A549 (cell line): Measurements from ENCODE around the gene RHOT1. TPM values are rescaled to one million over a fixed set of nuclear protein-coding genes. Genes with fewer than 3 reads are reported as not detected.
"Not testable (repeated sequence)": the region's sequence is repeated elsewhere in the genome, so short reads cannot be mapped to it uniquely, and the experiment has no call there.

Experiments
- ATAC-seq, 2 experiments: fragments of 200-7000 bp in 1 of 2; fragments of >200 bp in 1 of 2; cut with Nextera tagmentation in 1 of 2; cut with Tn5 transposase in 1 of 2; 3 replicates each; pipeline versions ENCODE4 v1.8.0 to v1.9.1; 2018 to 2020; ENCODE audit warnings: mild to moderate bottlenecking in 1 of 2, moderate library complexity in 1 of 2
- CTCF ChIA-PET: fragments of 300-600 bp; sonication (Branson Sonifier 250); formaldehyde crosslinking; extraction: SDS; loops from one replicate; lab custom pipeline; 2021; ENCODE audit warnings: antibody characterized with exemption, inconsistent platforms; lab: Yijun Ruan, JAX
- POLR2A ChIA-PET: fragments of 350-600 bp; formaldehyde crosslinking; extraction: SDS; loops from one replicate; lab custom pipeline; 2021; ENCODE audit warnings: antibody characterized with exemption, inconsistent platforms; lab: Yijun Ruan, JAX
- DNase-seq, 2 experiments: peaks; one replicate each; pipeline versions ENCODE4 v3.0.0 to v3.0.0-alpha.2; 2011 to 2016; ENCODE audit warnings: low read depth in 1 of 2, low spot score in 1 of 2
- FAIRE-seq: peaks from 2 replicates; lab custom pipeline; 2011; peaks lifted over from hg19 to GRCh38; lab: Jason Lieb, UNC
- H3K27ac ChIP-seq, 2 experiments: fragments of >200 bp; sonication (Bioruptor Twin); formaldehyde crosslinking; 3 replicates each; pipeline ENCODE4 v1.5.1; 2016 to 2017
- H3K4me1 ChIP-seq: fragments of >200 bp; sonication (Bioruptor Twin); formaldehyde crosslinking; 3 replicates; pipeline ENCODE4 v1.6.1; 2016
- H3K4me2 ChIP-seq: fragments of >200 bp; sonication (Bioruptor Twin); formaldehyde crosslinking; 3 replicates; pipeline ENCODE4 v1.6.1; 2016
- H3K4me3 ChIP-seq: fragments of >200 bp; sonication (Bioruptor Twin); formaldehyde crosslinking; 3 replicates; pipeline ENCODE4 v1.5.1; 2016
- H3K9me3 ChIP-seq: fragments of >200 bp; sonication (Bioruptor Twin); formaldehyde crosslinking; 3 replicates; pipeline ENCODE4 v1.6.1; 2016
- CBX8 ChIP-seq: fragments of 200-600 bp; sonication (generic); IDR thresholded peaks from 2 replicates; pipeline ENCODE4 v1.6.1; 2016
- CEBPB ChIP-seq, 2 experiments: fragments of >200 bp in 1 of 2; sonication (Bioruptor Twin) in 1 of 2; formaldehyde crosslinking in 1 of 2; IDR thresholded peaks; 2 replicates each; pipeline ENCODE4 v1.6.1; 2012 to 2016
- E2F6 ChIP-seq: IDR thresholded peaks from 2 replicates; pipeline ENCODE4 v1.6.1; 2012; ENCODE audit warnings: low read depth, borderline replicate concordance
- FOSB ChIP-seq: fragments of 250-450 bp; sonication (Bioruptor Pico); IDR thresholded peaks from 2 replicates; pipeline ENCODE4 v1.5.0; 2020; ENCODE audit warnings: mild to moderate bottlenecking, moderate library complexity
- FOSL2 ChIP-seq, 2 experiments: fragments of 450-650 bp in 1 of 2; fragments of >200 bp in 1 of 2; sonication (Bioruptor Twin) in 1 of 2; formaldehyde crosslinking; IDR thresholded peaks; 2 replicates each; pipeline versions ENCODE4 v1.5.0 to v1.6.1; 2016 to 2020; ENCODE audit warnings: mild to moderate bottlenecking in 1 of 2, moderate library complexity in 1 of 2
- GATA3 ChIP-seq: IDR thresholded peaks from 2 replicates; pipeline ENCODE4 v1.6.1; 2012; ENCODE audit warnings: borderline replicate concordance
- HDAC2 ChIP-seq: fragments of 200-600 bp; sonication (generic); IDR thresholded peaks from 2 replicates; pipeline ENCODE4 v1.6.1; 2016
- HEYL ChIP-seq: fragments of 250-450 bp; sonication (Bioruptor Pico); IDR thresholded peaks from 2 replicates; pipeline ENCODE4 v1.8.0; 2021; ENCODE audit warnings: mild to moderate bottlenecking, moderate library complexity
- HMGXB4 ChIP-seq: fragments of 250-450 bp; sonication (Bioruptor Pico); IDR thresholded peaks from 2 replicates; pipeline ENCODE4 v1.5.0; 2021; ENCODE audit warnings: mild to moderate bottlenecking, moderate library complexity, borderline replicate concordance
- JUN ChIP-seq, 2 experiments: fragments of >200 bp; sonication (Bioruptor Twin); formaldehyde crosslinking; IDR thresholded peaks; 2 replicates in 1 of 2; 3 replicates in 1 of 2; pipeline ENCODE4 v1.6.1; 2016 to 2017
- MYC ChIP-seq: IDR thresholded peaks from 2 replicates; pipeline ENCODE4 v1.6.1; 2012; ENCODE audit warnings: mild to moderate bottlenecking, inconsistent platforms, low read length, improper control_type of control experiment, borderline replicate concordance
- PHF8 ChIP-seq: fragments of 200-600 bp; sonication (generic); IDR thresholded peaks from 2 replicates; pipeline ENCODE4 v1.6.1; 2016; ENCODE audit warnings: low read depth, mild to moderate bottlenecking, antibody characterized with exemption, moderate library complexity, borderline replicate concordance
- TP53 ChIP-seq: fragments of 250-450 bp; sonication (Bioruptor Pico); IDR thresholded peaks from 2 replicates; pipeline ENCODE4 v1.5.0; 2021; ENCODE audit warnings: mild to moderate bottlenecking, moderate library complexity
- USF2 ChIP-seq: fragments of 450-650 bp; IDR thresholded peaks from 2 replicates; pipeline ENCODE4 v1.6.1; 2014; ENCODE audit warnings: antibody characterized with exemption
- WGBS: methylation state at CpG from one replicate; pipeline ENCODE4 v1.1.6; 2017; ENCODE audit errors: missing lambda C conversion rate; 5-methylcytosine and 5-hydroxymethylcytosine counted together
- polyA plus RNA-seq, 4 experiments: library from polyadenylated mRNA; depleted of rRNA in 3 of 4; stranded (reverse); fragments of >200 nt; fragmentation: RNase III in 1 of 4; extraction: RNeasy Plus Mini Kit Qiagen cat#74134 plus additional on column Dnase treatment in 1 of 4; gene quantifications; 2 replicates in 3 of 4; 3 replicates in 1 of 4; pipeline ENCODE4 v1.2.3, GENCODE V29; 2011 to 2017
- TF ChIP-seq, protein P1 (sequence below): fragments of >200 bp; sonication (Bioruptor Twin); formaldehyde crosslinking; IDR thresholded peaks from 3 replicates; pipeline ENCODE4 v1.5.1; 2016
- TF ChIP-seq, protein P2 (sequence below): fragments of 150-350 bp; IDR thresholded peaks from 2 replicates; pipeline ENCODE4 v1.6.1; 2014; ENCODE audit warnings: low read depth, mild to moderate bottlenecking, low read length

Gene RHOT1
- polyA plus RNA-seq, 2 of the 4 experiments (the other 2 are of a cell fraction), result 26.6 to 109 TPM

DNA sequence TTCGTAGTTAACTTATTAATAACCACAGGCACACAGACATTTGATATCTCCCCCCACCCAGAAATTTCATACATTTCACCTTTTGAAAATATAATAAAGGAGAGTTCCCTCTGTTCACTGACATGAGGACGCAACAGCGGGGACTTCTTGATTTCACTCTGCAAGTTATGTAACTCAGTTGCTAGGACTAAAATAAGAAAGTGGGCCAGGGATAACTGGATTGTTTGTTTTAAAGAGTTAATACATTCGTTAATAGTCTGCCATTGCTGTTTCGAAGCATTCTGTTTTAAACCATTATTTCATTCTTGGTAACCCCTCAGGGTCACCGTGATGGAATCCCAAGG is 1.2 kb downstream of the RHOT1 start:
- ChIA-PET POLR2A (no interaction called here), CTCF (interaction anchor here (1.3 to 1.7 kb wide), 2 partner anchors 15 to 18 kb away, joined by 3 to 8 read pairs; no protein-coding TSS in a partner anchor)
- Histone ChIP-seq H3K4me1 (peaks cover 16% of the 10 kb centered on the region), H3K9me3 (no peaks in the 10 kb centered on the region), H3K27ac (peak overlapping the region; percentile 81 to 96; a peak in 5 of 6 replicates), H3K4me3 (peak overlapping the region; percentile 86), H3K4me2 (peak overlapping the region; percentile 90)
- no peak for ATAC-seq
- WGBS, result 52% methylated on average over 6 of the region's 6 CpGs
- no peak for FAIRE-seq
- TF ChIP-seq, protein P1, sequence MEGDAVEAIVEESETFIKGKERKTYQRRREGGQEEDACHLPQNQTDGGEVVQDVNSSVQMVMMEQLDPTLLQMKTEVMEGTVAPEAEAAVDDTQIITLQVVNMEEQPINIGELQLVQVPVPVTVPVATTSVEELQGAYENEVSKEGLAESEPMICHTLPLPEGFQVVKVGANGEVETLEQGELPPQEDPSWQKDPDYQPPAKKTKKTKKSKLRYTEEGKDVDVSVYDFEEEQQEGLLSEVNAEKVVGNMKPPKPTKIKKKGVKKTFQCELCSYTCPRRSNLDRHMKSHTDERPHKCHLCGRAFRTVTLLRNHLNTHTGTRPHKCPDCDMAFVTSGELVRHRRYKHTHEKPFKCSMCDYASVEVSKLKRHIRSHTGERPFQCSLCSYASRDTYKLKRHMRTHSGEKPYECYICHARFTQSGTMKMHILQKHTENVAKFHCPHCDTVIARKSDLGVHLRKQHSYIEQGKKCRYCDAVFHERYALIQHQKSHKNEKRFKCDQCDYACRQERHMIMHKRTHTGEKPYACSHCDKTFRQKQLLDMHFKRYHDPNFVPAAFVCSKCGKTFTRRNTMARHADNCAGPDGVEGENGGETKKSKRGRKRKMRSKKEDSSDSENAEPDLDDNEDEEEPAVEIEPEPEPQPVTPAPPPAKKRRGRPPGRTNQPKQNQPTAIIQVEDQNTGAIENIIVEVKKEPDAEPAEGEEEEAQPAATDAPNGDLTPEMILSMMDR, result no peak
- TF ChIP-seq HDAC2 (no peak), FOSB (no peak), CEBPB (IDR thresholded peaks at IDR 0.05) (no peak), FOSL2 (IDR thresholded peaks at IDR 0.05) (no peak), FOSL2 (CRISPR knock-in tag; IDR thresholded peaks at IDR 0.05) (no peak), HEYL (CRISPR knock-in tag) (no peak), HMGXB4 (no peak), USF2 (no peak), CBX8 (no peak), MYC (no peak), JUN (IDR thresholded peaks at IDR 0.05) (no peak), GATA3 (no peak), E2F6 (no peak)
- TF ChIP-seq, protein P2, sequence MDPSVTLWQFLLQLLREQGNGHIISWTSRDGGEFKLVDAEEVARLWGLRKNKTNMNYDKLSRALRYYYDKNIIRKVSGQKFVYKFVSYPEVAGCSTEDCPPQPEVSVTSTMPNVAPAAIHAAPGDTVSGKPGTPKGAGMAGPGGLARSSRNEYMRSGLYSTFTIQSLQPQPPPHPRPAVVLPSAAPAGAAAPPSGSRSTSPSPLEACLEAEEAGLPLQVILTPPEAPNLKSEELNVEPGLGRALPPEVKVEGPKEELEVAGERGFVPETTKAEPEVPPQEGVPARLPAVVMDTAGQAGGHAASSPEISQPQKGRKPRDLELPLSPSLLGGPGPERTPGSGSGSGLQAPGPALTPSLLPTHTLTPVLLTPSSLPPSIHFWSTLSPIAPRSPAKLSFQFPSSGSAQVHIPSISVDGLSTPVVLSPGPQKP, result no peak
- DNase-seq, result no peak

DNA sequence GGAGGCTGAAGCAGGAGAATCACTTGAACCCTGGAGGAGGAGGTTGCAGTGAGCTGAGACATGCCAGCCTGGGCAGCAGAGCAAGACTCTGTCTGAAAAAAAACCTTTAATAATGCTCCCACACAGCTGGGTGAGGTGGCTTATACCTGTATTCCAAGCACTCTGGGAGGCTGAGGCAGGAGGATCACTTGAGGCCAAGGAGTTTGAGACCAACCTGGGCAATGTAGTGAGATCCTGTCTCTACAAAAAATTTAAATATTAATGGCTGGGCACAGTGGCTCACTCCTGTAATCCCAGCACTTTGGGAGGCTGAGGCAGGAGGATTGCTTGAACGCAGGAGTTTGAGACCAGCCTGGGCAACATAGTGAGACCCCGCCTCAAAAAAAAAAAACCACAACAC is 2.1 kb downstream of the RHOT1 start:
- CTCF ChIA-PET, result interaction anchor here (1.3 to 1.4 kb wide), 2 partner anchors 9 to 17 kb away, joined by 3 read pairs; no protein-coding TSS in a partner anchor
- ATAC-seq, H3K4me3 ChIP-seq, FAIRE-seq, H3K9me3 ChIP-seq, DNase-seq, POLR2A ChIA-PET, H3K27ac ChIP-seq: not testable (repeated sequence)
- 100% methylated on average over 2 of the region's 2 CpGs for WGBS
- Histone ChIP-seq H3K4me1 (peaks cover 16% of the 10 kb centered on the region), H3K4me2 (peak overlapping the region; percentile 90; the same call in 2 of the 3 replicates)

- TF ChIP-seq TP53 (CRISPR knock-in tag) (no peak), PHF8 (no peak)
- ATAC-seq, result no peak
Observed at GRCh38 chr17:32148351-32148750, 6.0 kb downstream of the RHOT1 start.

More at GRCh38 chr17:32148351-32148750, 6.0 kb downstream of the RHOT1 start:
- ChIA-PET POLR2A (no interaction called here), CTCF (no interaction called here)
- no peak for DNase-seq
- no peak overlapping the region for H3K4me3 ChIP-seq
- WGBS, result 89% methylated on average over 5 of the region's 5 CpGs
- FAIRE-seq, result no peak
- H3K27ac ChIP-seq, result no peak overlapping the region
- peaks cover 9% of the 10 kb centered on the region for H3K4me1 ChIP-seq
- no peaks in the 10 kb centered on the region for H3K9me3 ChIP-seq
- no peak overlapping the region for H3K4me2 ChIP-seq
